GM18868 (cell line): ENCODE data around the gene MTRFR.
"Not testable (repeated sequence)": the region's sequence is repeated elsewhere in the genome, so short reads cannot be mapped to it uniquely, and the experiment has no call there.

Source experiments
- ATAC-seq: cut with Tn5 transposase; IDR thresholded peaks from one replicate; pipeline ENCODE4 v1.9.1; 2021; ENCODE audit warnings: mild to moderate bottlenecking, moderate library complexity; ENCODE audit not compliant: unreplicated experiment

MTRFR gene

DNA sequence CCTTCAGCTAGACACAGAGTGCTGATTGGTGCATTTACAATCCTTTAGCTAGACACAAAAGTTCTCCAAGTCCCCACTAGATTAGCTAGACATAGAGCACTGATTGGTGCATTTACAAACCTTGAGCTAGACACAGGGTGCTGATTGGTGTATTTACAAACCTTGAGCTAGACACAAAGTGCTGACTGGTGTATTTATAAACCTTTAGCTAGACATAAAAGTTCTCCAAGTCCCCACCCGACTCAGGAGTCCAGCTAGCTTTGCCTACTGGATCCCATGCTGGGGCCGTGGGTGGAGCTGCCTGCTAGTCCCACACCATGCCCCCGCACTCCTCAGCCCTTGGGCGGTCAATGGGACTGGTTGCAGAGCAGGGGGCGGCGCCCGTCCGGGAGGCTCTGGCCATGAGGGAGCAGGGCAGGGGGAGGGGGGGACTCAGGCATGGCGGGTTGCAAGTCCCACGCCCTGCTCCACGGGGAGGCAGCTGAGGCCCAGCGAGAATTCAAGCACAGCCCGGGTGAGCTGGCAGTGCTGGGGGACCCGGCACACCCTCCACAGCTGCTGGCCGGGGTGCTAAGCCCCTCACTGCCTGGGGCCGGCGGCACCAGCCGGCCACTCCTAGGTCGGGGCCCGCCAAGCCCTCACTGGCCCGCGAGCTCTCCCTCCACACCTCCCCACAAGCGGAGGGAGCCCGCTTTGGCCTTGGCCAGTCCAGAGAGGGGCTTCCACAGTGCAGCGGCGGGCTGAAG lies 15.9 kb downstream of the MTRFR start:
- not testable (repeated sequence) for ATAC-seq

GRCh38 chr12:123250471-123251383 lies 17.5 kb downstream of the MTRFR start:
- no peak for ATAC-seq

DNA sequence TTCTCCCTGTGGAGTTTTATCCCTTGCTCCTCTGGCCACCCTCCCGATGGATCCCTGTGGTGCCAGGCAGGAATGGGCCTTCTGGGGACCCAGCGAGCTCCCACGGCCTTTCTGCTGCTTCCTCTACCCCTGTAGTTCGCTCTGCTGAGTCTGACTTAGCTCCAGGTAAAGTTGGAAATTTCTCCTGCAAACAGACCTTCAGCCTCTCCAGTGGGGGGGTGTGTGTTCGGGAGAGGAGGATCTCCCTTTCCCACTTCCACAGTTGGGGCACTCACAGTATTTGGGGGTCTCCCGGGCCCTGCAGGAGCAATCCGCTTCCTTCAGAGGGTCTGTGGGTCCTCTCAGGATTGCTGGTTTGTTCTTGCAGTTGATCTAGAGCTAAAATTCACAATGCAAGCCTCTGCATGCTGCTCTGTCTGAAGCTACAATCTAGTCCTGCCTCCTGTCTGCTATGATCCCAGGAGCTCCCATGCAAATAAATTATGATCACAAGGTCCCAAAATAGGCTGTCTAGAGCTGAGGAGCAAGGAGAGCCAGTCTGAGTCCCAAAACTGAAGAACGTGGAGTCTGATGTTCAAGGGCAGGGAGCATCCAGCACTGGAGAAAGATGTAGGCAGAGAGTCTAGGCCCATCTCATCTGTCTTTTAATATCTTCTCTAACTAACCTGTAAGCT lies 18.3 kb downstream of the MTRFR start:
- no peak for ATAC-seq

GRCh38 chr12:123252365-123252764 lies 19.1 kb downstream of the MTRFR start:
- ATAC-seq = not testable (repeated sequence)

DNA sequence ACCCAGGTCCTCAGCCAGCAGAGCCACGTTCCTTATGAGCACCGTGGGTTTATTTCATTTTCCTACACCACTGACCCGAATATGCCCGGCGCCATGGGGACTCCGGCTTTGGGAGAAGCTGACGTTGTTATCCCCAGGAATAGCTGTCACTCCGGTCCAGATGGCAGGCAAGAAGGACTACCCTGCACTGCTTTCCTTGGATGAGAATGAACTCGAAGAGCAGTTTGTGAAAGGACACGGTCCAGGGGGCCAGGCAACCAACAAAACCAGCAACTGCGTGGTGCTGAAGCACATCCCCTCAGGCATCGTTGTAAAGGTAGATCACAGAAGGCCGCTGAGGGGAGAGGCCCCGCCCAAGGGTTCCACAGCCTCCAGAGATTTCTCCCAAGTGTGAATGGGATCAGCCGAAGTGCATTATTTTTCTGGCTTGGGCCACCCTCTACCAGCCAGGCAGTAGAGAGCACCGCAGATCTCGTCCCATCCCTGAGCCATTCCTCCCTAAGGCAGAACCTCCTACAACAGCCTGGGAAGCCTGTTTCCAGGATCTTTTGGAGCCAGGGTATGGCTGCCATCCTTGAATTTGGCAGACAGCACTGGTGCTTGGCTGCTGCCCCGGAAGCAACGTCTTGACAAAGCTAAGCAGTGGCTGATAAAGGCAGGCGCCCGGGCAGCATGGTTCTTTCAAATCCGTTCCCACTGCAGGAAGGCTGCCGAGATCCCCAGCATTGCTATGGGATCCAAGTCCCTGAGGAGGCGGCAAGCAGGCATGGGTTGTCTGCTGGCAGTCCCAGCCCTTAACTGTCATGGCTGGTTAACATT lies 20.6 kb downstream of the MTRFR start:
- ATAC-seq = no peak

DNA sequence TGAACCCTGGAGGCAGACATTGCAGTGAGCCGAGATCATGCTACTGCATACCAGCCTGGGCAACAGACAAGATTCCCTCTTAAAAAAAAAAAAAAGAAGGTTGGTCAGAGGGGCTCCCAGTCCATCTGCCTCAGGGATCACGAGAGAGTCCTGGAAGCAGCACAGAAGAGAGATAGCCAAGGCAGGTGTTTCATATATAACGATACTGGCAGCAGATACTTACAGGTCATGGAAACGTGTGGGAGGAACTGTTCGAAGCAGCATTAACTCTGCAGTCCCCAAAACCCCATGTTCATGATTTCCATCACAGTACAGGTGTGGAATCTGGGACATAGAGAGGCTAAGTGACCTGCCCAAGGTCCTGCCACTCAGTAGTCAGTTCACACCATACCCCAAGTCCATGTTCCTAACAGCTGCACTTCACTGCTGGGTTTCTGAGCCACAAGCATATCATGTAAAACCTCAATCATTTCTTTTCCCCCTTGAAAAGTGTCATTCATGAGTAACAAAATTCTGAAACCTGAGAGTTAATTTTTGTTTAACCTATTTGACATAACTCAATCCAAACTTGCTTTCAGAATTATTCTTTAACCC lies 21.7 kb downstream of the MTRFR start:
- ATAC-seq = no peak

DNA sequence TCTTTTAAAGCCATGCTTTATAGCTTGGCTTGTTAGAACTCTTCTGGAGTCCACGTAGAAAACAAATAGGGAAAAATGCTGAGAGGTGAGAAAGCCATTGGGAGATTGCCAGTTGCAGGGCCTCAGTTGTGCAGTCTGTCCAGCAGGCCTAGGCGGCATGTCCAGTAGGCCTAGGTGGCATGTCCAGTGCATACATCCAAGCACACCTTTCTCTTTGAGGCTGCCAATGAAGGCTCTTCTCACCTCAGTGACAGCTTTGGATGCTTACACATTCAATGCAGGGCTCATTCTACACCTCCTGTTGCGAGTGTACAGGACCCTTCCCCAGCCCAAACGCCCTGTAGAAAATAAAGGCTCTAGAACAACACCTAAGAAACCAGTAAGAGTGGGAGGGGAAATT lies 25.4 kb downstream of the MTRFR start:
- ATAC-seq = no peak

DNA sequence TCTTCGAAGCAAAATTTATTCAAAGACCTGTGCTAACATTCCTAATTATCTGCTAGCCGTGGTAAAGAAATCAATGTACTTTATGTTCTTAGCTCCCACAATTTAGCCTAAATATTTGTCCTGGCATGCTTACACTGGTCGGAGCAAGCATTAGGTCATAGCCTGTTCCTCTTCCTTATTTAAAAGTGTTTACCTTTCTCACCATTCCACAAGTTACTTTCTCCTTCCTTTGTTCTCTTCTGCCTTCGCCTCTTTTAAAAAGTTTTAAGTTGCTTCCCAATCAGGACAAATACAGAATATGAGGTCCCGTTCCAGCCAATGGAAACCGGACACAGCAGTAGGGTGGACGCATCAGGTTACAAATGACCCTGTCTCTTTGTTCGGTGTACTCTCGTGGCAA lies 26.8 kb downstream of the MTRFR start:
- ATAC-seq = no peak

GRCh38 chr12:123261196-123261595 lies 28.0 kb downstream of the MTRFR start:
- ATAC-seq = no peak

- ATAC-seq = no peak
Observed at GRCh38 chr12:123263196-123263817, 30.1 kb downstream of the MTRFR start.

- no peak for ATAC-seq
Observed at GRCh38 chr12:123264642-123265041, 31.4 kb downstream of the MTRFR start.

GRCh38 chr12:123265851-123266678 lies 32.8 kb downstream of the MTRFR start:
- ATAC-seq = no peak

- no peak for ATAC-seq
Observed at GRCh38 chr12:123266679-123267277, 33.5 kb downstream of the MTRFR start.

DNA sequence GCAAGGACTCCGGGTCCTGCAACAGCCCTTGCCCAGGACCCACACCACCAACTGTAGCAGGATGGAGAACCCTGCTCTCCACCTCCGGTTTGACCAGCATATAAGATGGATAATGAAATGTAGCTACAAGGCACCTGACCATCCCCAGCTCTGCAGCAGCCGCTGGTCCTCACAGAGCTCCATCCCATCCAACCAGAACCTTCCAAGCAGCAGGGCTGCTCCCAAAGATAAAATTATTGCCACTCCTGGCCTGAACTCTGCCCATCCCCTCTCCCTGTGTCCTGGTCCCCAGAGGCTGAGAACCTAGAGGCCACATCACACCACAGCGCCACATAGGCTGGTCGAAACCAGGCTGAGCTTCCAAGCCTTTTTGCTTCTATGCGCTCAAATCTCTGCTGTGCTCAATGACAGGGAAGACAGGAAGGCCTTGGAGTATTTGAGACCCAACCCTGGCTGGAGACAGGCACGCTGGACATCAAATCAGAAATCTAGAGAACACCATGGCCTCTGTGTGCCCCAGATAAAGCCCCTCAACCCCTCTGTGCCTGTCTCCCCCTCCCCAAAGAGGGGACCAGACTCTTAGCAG lies 34.2 kb downstream of the MTRFR start:
- ATAC-seq = no peak

DNA sequence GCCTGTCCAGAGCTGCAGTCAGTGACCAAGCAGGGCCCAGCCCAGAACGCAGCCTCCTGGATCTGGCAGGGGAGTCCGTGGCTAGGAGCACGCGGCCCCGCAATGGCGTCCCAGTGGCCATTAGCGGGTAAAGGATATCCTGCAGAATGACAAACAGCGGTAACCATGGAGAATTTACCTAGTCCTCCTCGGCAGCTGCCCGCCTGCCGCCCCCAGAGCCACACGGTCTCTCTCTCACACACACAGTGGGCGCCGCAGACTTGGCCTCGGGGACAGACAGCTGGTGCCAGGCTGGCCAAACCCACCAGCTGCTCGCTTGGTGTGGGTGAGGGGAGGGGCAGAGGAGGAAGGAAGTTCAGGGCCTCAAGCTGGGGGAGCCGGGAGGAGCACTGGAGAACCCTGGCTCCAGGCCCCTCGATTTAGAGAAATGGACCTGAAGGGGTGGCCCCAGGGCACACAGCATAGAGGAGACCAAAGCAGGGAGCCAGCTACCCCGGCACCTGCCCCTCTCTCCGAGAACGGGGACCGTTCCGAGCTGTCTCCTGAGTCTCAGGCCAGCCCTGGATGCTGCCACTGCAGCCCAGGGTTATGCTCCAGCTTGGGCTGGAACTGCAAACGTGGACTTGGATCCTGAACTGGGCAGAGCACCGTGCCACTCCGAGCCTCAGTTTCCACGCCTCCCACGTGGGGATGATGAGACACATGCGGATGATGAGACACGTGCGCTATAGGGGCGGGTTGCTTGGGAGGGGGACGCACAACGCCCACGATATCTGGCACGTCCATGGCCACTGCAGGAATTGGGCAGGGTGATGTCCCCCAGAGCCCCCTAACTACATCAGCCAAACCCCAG lies 35.0 kb downstream of the MTRFR start:
- ATAC-seq = no peak

DNA sequence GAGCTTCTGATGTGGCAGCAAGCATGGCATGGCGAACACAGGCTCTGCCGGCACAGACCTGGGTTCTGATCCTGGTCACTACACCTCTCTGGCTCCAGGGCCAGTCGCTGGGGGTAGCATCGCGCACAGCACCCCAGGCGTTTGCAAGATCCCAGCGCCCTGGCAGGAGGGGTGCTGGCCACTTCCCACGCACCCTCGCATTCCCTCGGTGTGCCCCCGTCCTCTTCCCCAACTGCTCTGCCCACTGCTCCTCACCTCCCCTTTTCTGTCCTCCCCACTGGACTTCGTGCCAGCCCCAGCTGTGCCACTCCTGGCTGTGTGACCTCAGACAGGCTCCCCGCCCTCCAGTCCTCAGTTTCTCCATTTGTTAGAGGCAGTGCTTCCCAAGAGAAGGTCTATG lies 35.6 kb downstream of the MTRFR start:
- no peak for ATAC-seq

GRCh38 chr12:123269395-123269892 lies 36.2 kb downstream of the MTRFR start:
- no peak for ATAC-seq
